Activated T-cell treated with anti-CD3 and anti-CD28 coated beads, Interleukin-2, amount 50 U/mL, for 48 hours (primary cell): Measurements from ENCODE around the gene OR6K3.
"Not testable (repeated sequence)": the region's sequence is repeated elsewhere in the genome, so short reads cannot be mapped to it uniquely, and the experiment has no call there.

Source experiments
- DNase-seq, 2 experiments: peaks; one replicate each; pipeline ENCODE4 v3.0.0-alpha.2; 2020

OR6K3 gene

GRCh38 chr1:158720620-158721019, at the start of gene OR6K3:
OR6K3 (minus strand) TSS chr1:158720720; CDS start chr1:158718115, 2,605 bp downstream.
- DNase-seq, result no peak

GRCh38 chr1:158754420-158754819, 33.9 kb upstream of the OR6K3 start, which contains the start of gene OR6K6:
OR6K6 (plus strand) TSS chr1:158754720; CDS start chr1:158754888, 168 bp downstream.
- no peak for DNase-seq

- no peak for DNase-seq
Observed at GRCh38 chr1:158752155-158752712, 31.7 kb upstream of the OR6K3 start.

GRCh38 chr1:158735848-158736247, 15.3 kb upstream of the OR6K3 start:
- no peak for DNase-seq

- DNase-seq, result no peak
Observed at GRCh38 chr1:158732524-158732923, 12.0 kb upstream of the OR6K3 start.

GRCh38 chr1:158731707-158732106, 11.2 kb upstream of the OR6K3 start:
- no peak for DNase-seq

GRCh38 chr1:158730453-158730852, 9.9 kb upstream of the OR6K3 start:
- DNase-seq, result no peak

GRCh38 chr1:158728510-158729225, 8.1 kb upstream of the OR6K3 start:
- no peak for DNase-seq

GRCh38 chr1:158724442-158724841, 3.9 kb upstream of the OR6K3 start:
- DNase-seq, result no peak

- no peak for DNase-seq
Observed at GRCh38 chr1:158719664-158720063, 856 bp downstream of the OR6K3 start.

- DNase-seq, result no peak
Observed at GRCh38 chr1:158717344-158717743, 3.2 kb downstream of the OR6K3 start.

GRCh38 chr1:158716335-158716734, 4.2 kb downstream of the OR6K3 start:
- DNase-seq, result no peak

GRCh38 chr1:158714754-158715153, 5.8 kb downstream of the OR6K3 start:
- no peak for DNase-seq

GRCh38 chr1:158711098-158711497, 9.4 kb downstream of the OR6K3 start:
- no peak for DNase-seq

- DNase-seq, result no peak
Observed at GRCh38 chr1:158706096-158706495, 14.4 kb downstream of the OR6K3 start.

GRCh38 chr1:158700552-158700951, 20.0 kb downstream of the OR6K3 start, which contains the start of gene OR6K2:
OR6K2 (minus strand) TSS chr1:158700652; CDS start chr1:158700652, 0 bp downstream.
- DNase-seq, result no peak

- no peak for DNase-seq
Observed at GRCh38 chr1:158694596-158694995, 25.9 kb downstream of the OR6K3 start.

- no peak for DNase-seq
Observed at GRCh38 chr1:158692356-158692755, 28.2 kb downstream of the OR6K3 start.

GRCh38 chr1:158691907-158692306, 28.6 kb downstream of the OR6K3 start:
- DNase-seq, result no peak

- DNase-seq, result not testable (repeated sequence)
Observed at GRCh38 chr1:158691149-158691548, 29.4 kb downstream of the OR6K3 start.

GRCh38 chr1:158689875-158690274, 30.6 kb downstream of the OR6K3 start:
- no peak for DNase-seq

GRCh38 chr1:158689110-158689509, 31.4 kb downstream of the OR6K3 start:
- no peak for DNase-seq

GRCh38 chr1:158688343-158688742, 32.2 kb downstream of the OR6K3 start:
- not testable (repeated sequence) for DNase-seq

- no peak for DNase-seq
Observed at GRCh38 chr1:158687037-158687436, 33.5 kb downstream of the OR6K3 start.
